ENCODE measurements around the gene MRPL23. TPM values are rescaled to one million over a fixed set of nuclear protein-coding genes. Genes with fewer than 3 reads are reported as not detected.

MRPL23 gene
- total RNA-seq, result 82.0 and 99.1 TPM in 2 replicates

DNA sequence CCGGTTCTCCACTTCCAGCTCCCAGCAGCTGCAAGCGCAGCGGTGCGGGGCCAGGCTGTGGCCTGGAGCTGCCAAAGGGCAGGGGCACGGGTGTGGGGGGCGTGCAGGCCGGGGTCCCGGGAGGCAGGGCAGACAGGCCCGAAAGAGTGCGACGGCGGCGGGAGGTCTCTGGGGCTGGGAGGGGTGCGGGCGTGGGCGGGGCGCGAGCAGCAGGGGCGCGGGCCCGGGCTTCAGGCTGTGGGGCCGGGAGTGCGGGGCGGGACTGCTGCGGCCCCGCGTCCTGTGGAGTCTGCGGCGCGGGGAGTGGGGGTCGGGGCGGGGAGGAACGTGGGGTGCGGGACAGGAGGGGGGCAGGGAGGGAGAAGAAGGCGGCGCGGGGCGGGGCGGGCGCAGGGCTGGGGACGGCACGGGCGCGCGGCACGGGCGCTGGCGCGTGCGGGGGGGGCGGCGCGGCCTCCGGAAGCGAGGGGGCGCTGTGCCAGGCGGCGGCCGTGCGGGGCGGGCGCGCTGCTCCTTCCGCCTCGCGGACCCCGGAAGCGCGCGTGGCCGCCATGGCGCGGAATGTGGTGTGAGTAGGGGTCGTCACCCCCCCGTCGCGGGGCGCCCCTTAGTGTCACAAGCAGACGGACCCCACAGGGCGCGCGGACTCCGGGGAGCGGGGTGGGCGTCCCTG is at the start of gene MRPL23:
Gene MRPL23, plus strand, starts transcription at position 521 of the 673 bp plus-strand sequence. Its CDS starts 31 bp downstream, at position 552.

GRCh38 chr11:1919391-1920127 is 27.6 kb upstream of the MRPL23 start, which contains the start of gene TNNT3:
Gene TNNT3, plus strand, starts transcription at chr11:1919703. Its CDS starts 3,172 bp downstream, at chr11:1922875.

GRCh38 chr11:1997755-1998154 is 50.6 kb downstream of the MRPL23 start, which contains the start of gene H19:
Gene H19, minus strand, starts transcription at chr11:1997842.

Small RNA genes lying within 50 kb of the gene (small RNA-seq; reads per million reads assigned to genes)
- gene RF01972 (ENCODE audit: low replicate concordance) (not detected), gene RF01973 (ENCODE audit: low replicate concordance) (not detected)

Other genes with a start within 250 kb of the MRPL23 start
- 0.22 and 0.43 TPM in 2 replicates for gene IFITM10, start 196.7 kb upstream of the MRPL23 start, total RNA-seq
- 101 and 265 TPM in 2 replicates for gene CTSD, start 183.4 kb upstream of the MRPL23 start, total RNA-seq
- gene SYT8, start 112.3 kb upstream of the MRPL23 start, total RNA-seq, result not detected in 2 replicates
- not detected in 2 replicates for gene TNNI2, start 108.4 kb upstream of the MRPL23 start, total RNA-seq
- gene LSP1, start 94.2 kb upstream of the MRPL23 start, total RNA-seq, result 0.22 TPM in 1 of 2 replicates, not detected in the other
- not detected in 2 replicates for gene PRR33, start 55.4 kb upstream of the MRPL23 start, total RNA-seq
- not detected in 2 replicates for gene TNNT3, start 27.6 kb upstream of the MRPL23 start, total RNA-seq
- gene H19, start 50.5 kb downstream of the MRPL23 start, total RNA-seq, result 5.2 and 10.7 TPM in 2 replicates
- gene IGF2, start 192.1 kb downstream of the MRPL23 start, total RNA-seq, result 3.9 and 60.7 TPM in 2 replicates
- gene INS, start 213.9 kb downstream of the MRPL23 start, total RNA-seq, result not detected in 2 replicates
- gene TH, start 224.5 kb downstream of the MRPL23 start, total RNA-seq, result not detected in 2 replicates

Measured in placental pericyte (primary cell).